Mucosa of descending colon (tissue), 3 donors: ENCODE measurements around the gene PHTF1. TPM values are rescaled to one million over a fixed set of nuclear protein-coding genes. Genes with fewer than 3 reads are reported as not detected.

Source experiments
- ATAC-seq: fragments of 200-7000 bp; cut with Tn5 transposase; one replicate; pipeline ENCODE4 v1.9.1; 2020; ENCODE audit warnings: mild to moderate bottlenecking, moderate library complexity
- DNase-seq, 3 donors: peaks; one replicate each; pipeline ENCODE4 v3.0.0-alpha.2; 2020
- H3K36me3 ChIP-seq: fragments of 200-600 bp; one replicate; pipeline ENCODE4 v1.8.0; 2021; ENCODE audit warnings: low read depth, mild to moderate bottlenecking
- H3K4me1 ChIP-seq: fragments of 200-600 bp; one replicate; pipeline ENCODE4 v1.8.0; 2021; ENCODE audit warnings: low read depth, mild to moderate bottlenecking
- H3K4me3 ChIP-seq: fragments of 200-600 bp; one replicate; pipeline ENCODE4 v1.8.0; 2021; ENCODE audit warnings: mild to moderate bottlenecking
- H3K9me3 ChIP-seq: fragments of 200-600 bp; one replicate; pipeline ENCODE4 v1.8.0; 2021; ENCODE audit warnings: mild to moderate bottlenecking
- CTCF ChIP-seq: fragments of 200-600 bp; IDR thresholded peaks from one replicate; pipeline ENCODE4 v1.8.0; 2022; ENCODE audit warnings: antibody characterized with exemption, mild to moderate bottlenecking
- intact Hi-C, 2 donors: fragments of 100-400 bp; cut with DNase I in 1 of 2; cut with micrococcal nuclease in 1 of 2; formaldehyde crosslinking; loops; one replicate each; pipeline versions ENCODE4 v1.11.0 to v1.11.1; 2022; cut with DNase I, micrococcal nuclease
- total RNA-seq, 3 donors: library from RNA; stranded (reverse); fragmentation: NEBNext Ultra II Directional in 2 of 3; extraction: Animal tissue kit (Norgen Biotek cat#: 25700) in 2 of 3; gene quantifications; one replicate each; pipeline versions ENCODE4 v1.2.1 to v1.2.4, GENCODE V29; 2021 to 2023
- donor health status: DM: no; HTN: no; CAD: no; lungs with moderate emphysema.
- donor health status: DM: no; HTN: no; CAD: no.
- donor health status: DM: no; HTN: yes; CAD: no.

Gene PHTF1
- total RNA-seq, 3 donors from 2014 or later: 8.7 to 14.6 (median 10.8) TPM

GRCh38 chr1:113783254-113784103 is 24.2 kb upstream of the PHTF1 start:
- no peaks in the 10 kb centered on the region for H3K36me3 ChIP-seq
- peaks cover 43% of the 10 kb centered on the region for H3K4me1 ChIP-seq
- H3K4me3 ChIP-seq: no peak overlapping the region
- DNase-seq (peak in 1 of 3 donors; percentile 59), ATAC-seq (peak; percentile 94)
- intact Hi-C loops: no loop called here
- no peaks in the 10 kb centered on the region for H3K9me3 ChIP-seq
- no peak for TF ChIP-seq CTCF

- DNase-seq (no peak), ATAC-seq (no peak)
- H3K4me3 ChIP-seq: no peak overlapping the region
- no peaks in the 10 kb centered on the region for H3K9me3 ChIP-seq
- H3K36me3 ChIP-seq: no peaks in the 10 kb centered on the region
- no peak for TF ChIP-seq CTCF
- intact Hi-C loops: no loop called here
- H3K4me1 ChIP-seq: peaks cover 43% of the 10 kb centered on the region
Measured at GRCh38 chr1:113782406-113782805, 23.1 kb upstream of the PHTF1 start.

GRCh38 chr1:113780374-113781146 is 21.3 kb upstream of the PHTF1 start:
- Histone ChIP-seq H3K4me1 (peaks cover 43% of the 10 kb centered on the region), H3K4me3 (no peak overlapping the region), H3K36me3 (no peaks in the 10 kb centered on the region), H3K9me3 (no peaks in the 10 kb centered on the region)
- no peak for TF ChIP-seq CTCF
- peak; percentile 21 for ATAC-seq
- intact Hi-C loops: no loop called here
- DNase-seq: no peak

GRCh38 chr1:113779542-113779941 is 20.3 kb upstream of the PHTF1 start:
- intact Hi-C loops: no loop called here
- DNase-seq (no peak), ATAC-seq (no peak)
- TF ChIP-seq CTCF: no peak
- peaks cover 40% of the 10 kb centered on the region for H3K4me1 ChIP-seq
- no peak overlapping the region for H3K4me3 ChIP-seq
- no peaks in the 10 kb centered on the region for H3K36me3 ChIP-seq
- no peaks in the 10 kb centered on the region for H3K9me3 ChIP-seq

- H3K4me3 ChIP-seq: no peak overlapping the region
- ATAC-seq (no peak), DNase-seq (no peak)
- no peaks in the 10 kb centered on the region for H3K36me3 ChIP-seq
- intact Hi-C loops: no loop called here
- H3K9me3 ChIP-seq: no peaks in the 10 kb centered on the region
- H3K4me1 ChIP-seq: peaks cover 20% of the 10 kb centered on the region
- no peak for TF ChIP-seq CTCF
Measured at GRCh38 chr1:113777561-113777960, 18.3 kb upstream of the PHTF1 start.
